HL-60 (cell line): ENCODE results near the gene ACSL6.

Source experiments
- CTCF ChIP-seq: IDR thresholded peaks from one replicate; pipeline ENCODE4 v1.5.1; 2011; ENCODE audit warnings: low read length, control low read depth, inconsistent platforms; ENCODE audit not compliant: insufficient read depth
- GABPA ChIP-seq: IDR thresholded peaks from 2 replicates; pipeline ENCODE4 v1.6.1; 2012; ENCODE audit warnings: low read depth
- POLR2AphosphoS5 ChIP-seq: IDR thresholded peaks from 2 replicates; pipeline ENCODE4 v1.6.1; 2012; ENCODE audit warnings: low read depth
- REST ChIP-seq: IDR thresholded peaks from 2 replicates; pipeline ENCODE4 v1.6.1; 2012; ENCODE audit warnings: low read depth; ENCODE audit not compliant: insufficient replicate concordance
- SPI1 ChIP-seq: IDR thresholded peaks from 2 replicates; pipeline ENCODE4 v1.6.1; 2012; ENCODE audit warnings: low read depth, mild to moderate bottlenecking, borderline replicate concordance

- TF ChIP-seq CTCF = no peak
- no peak for TF ChIP-seq SPI1
- TF ChIP-seq POLR2AphosphoS5 = no peak
- no peak for TF ChIP-seq REST
- no peak for TF ChIP-seq GABPA
These were observed 12.6 kb upstream of the ACSL6 start for GRCh38 chr5:132024117-132024435.
